ENCODE results near the gene IL21. TPM values are rescaled to one million over a fixed set of nuclear protein-coding genes. Genes with fewer than 3 reads are reported as not detected.
"Not testable (repeated sequence)": the region's sequence is repeated elsewhere in the genome, so short reads cannot be mapped to it uniquely, and the experiment has no call there.

IL21 gene
- polyA plus RNA-seq, 3 donors: 1.1 TPM; not detected in 2

GRCh38 chr4:122602277-122603142, 18.4 kb downstream of the IL21 start:
- H3K27ac ChIP-seq (ENCODE audit: low read depth, low read length): no peak overlapping the region
- 31 to 46% (median 36%) methylated on average over 13 of the region's 13 CpGs for WGBS, 3 donors

GRCh38 chr4:122591196-122591595, 29.7 kb downstream of the IL21 start:
- no peak overlapping the region for H3K27ac ChIP-seq (ENCODE audit: low read depth, low read length)
- 66 to 74% (median 68%) methylated on average over 2 of the region's 2 CpGs for WGBS, 3 donors

DNA sequence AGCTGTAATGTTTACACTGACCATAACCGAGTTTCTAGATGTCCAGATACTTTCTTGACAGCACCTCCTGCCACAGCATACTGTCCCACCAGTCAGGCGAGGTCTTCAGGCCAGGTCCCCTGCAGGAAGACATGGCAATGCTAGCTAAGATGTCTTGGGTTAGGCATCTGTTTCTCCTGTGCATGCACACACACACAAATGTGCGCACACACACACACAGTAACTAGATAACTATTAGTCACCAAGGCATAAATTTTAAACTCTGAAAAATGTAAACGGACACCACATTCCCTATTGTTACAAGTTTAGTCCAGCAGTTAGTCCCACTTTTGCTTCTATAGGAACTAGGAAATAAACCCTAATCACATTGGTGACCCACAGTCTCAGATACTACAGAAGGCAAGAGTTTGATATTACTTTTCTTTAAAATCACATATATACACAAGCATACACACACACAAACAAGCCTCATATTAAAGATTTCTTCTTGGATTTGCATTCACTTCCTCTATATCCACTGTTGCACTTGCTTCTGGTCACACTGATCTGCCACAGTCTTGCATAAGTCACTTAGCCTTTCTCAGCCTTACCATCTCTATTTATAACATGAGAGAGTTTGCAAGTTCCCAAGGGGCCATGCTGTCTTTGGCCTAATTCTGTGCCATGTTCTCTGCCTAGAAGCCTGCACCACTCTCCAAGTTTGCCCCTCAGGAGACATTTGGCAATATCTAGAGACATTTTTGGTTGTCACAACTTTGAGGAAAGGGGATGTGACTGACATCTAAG, 32.2 kb downstream of the IL21 start:
- no peak overlapping the region for H3K27ac ChIP-seq (ENCODE audit: low read depth, low read length)
- 76 to 82% (median 79%) methylated on average over 4 of the region's 4 CpGs for WGBS, 3 donors

DNA sequence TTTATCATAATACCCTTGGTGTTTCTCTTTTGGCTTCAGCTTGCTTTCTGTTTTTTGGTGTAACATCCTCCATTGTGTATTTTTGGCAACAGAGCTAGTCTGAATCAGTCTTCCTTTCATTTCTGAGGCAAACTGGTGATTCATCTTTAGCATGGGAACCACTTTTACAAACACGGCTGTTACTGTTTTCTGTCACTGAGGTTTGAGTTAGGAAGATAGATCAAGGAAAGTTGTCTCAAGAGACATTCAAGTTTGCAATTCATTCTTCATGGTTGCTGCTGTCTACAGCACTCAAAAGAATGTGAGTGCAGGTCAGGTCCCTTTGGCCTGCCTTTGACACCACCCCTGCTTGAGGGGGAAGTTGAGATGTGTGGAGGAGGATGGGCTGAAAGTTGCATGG, 36.3 kb downstream of the IL21 start:
- H3K27ac ChIP-seq (ENCODE audit: low read depth, low read length): no peak overlapping the region

GRCh38 chr4:122583906-122584305, 37.0 kb downstream of the IL21 start:
- H3K27ac ChIP-seq (ENCODE audit: low read depth, low read length): no peak overlapping the region
- 63 to 74% (median 74%) methylated on average over 6 of the region's 6 CpGs for WGBS, 3 donors

More for the DNA sequence above, 36.3 kb downstream of the IL21 start:
- WGBS, 3 donors: 20 to 71% (median 25%) methylated on average over 1 of the region's 1 CpG

GRCh38 chr4:122577808-122578781, 42.8 kb downstream of the IL21 start:
- 38 to 48% (median 42%) methylated on average over 9 of the region's 9 CpGs for WGBS, 3 donors
- no peak overlapping the region for H3K27ac ChIP-seq (ENCODE audit: low read depth, low read length)

DNA sequence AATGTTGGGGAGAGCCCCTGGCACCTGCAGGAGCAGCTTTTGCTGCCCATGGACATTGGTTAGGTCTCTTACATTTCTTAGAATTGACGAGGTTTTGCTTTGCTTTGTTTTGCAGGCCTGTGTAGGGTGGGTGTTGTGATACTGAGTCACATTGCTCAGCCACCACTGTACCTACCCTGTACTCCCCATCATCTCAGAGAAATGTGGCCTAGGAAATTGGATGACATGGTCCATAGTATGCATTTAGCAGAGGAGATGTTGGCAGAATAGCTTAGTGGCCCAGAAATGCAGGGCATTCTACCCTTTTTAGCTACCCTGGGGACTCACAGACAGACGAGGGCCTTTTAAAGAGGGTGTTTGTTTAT, 43.7 kb downstream of the IL21 start:
- WGBS, 3 donors: 39 to 61% (median 54%) methylated on average over 2 of the region's 2 CpGs
- no peak overlapping the region for H3K27ac ChIP-seq (ENCODE audit: low read depth, low read length)

DNA sequence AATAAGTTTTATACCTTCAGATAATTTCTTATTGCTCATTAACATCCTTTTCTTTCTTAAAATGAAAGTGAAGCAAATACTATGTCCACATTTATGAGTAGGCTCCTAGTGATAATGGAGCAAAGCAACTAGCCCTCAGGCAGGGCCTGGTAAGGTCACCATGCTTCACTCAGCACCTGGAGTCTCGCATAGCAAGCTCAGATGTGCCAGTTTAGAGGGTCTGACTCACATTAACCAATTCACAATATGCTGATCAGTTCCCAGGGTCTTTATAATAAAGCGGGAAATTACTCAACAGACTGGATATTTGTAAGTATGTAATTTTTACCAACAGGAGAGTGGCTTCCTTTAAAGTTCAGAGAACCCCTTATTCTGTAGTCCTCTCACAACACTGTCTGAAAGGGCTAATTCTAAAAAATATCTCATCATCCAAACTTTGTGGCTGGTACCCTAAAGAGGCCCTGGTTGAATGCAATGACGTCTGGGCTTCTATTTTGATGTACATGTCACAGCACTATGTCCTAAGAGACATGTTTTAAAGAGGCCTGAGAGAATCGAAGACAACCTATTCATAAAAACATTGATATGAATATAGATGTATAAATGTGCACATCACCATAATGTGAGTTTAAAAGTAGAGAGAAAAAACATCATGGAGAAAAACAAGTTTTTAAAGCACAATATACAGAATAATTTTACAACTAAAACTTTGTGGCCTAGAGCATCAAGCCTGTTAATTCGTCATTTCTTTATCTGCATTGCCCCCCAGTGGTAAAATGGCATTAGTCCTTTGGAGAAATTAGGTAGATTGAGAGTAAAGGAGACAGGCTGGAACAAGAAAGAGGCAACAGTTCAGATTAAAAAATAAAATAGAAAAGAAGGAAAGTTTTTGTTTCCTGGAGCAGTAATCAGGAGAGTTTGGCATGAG, 44.3 kb downstream of the IL21 start:
- WGBS, 3 donors: 58 to 68% (median 60%) methylated on average over 5 of the region's 5 CpGs
- no peak overlapping the region for H3K27ac ChIP-seq (ENCODE audit: low read depth, low read length)

GRCh38 chr4:122574347-122574746, 46.5 kb downstream of the IL21 start:
- H3K27ac ChIP-seq (ENCODE audit: low read depth, low read length): not testable (repeated sequence)
- 87 to 94% (median 92%) methylated on average over 10 of the region's 10 CpGs for WGBS, 3 donors

DNA sequence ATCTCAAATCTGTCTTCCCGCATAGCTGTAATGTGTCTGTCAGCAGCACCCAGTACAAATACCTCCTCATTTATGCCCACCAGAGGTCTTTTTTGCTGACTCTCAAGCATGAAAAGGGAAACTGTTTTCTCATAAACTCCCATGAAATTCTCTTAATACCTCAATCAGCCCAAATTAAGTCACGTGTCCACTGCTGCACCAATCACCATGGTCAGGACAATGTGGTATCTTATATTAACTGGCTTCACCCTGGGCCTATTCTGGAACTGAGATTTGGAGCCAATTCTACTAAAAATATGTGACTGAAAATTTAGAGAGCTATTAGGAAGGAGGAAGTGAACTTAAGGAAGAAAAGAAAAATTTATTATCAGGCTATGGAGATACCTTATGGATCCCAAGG, 58.4 kb downstream of the IL21 start:
- WGBS, 3 donors: 57 to 70% (median 63%) methylated on average over 2 of the region's 2 CpGs
- H3K27ac ChIP-seq (ENCODE audit: low read depth, low read length): no peak overlapping the region

Other genes starting within 250 kb of the IL21 start
- gene ADAD1, start 242.1 kb downstream of the IL21 start, polyA plus RNA-seq: not detected
- not detected for gene IL2, start 164.3 kb downstream of the IL21 start, polyA plus RNA-seq
- 1 to 10 TPM; 1.0 to 1.3 (median 1.1) TPM for gene BBS12, start 111.6 kb upstream of the IL21 start, polyA plus RNA-seq
- gene FGF2, start 205.8 kb upstream of the IL21 start, polyA plus RNA-seq: 10 to 100 TPM in 1 of 3 donors, 1 to 10 TPM in 1, under 1 TPM in 1; 0.46 to 16.7 (median 9.3) TPM

Data from adipose tissue (tissue), 3 donors.